Spinal cord (tissue), 10 donors: Measurements from ENCODE around the gene MEF2D. TPM values are rescaled to one million over a fixed set of nuclear protein-coding genes. Genes with fewer than 3 reads are reported as not detected.
A peak's percentile ranks its signal among the peaks of the same experiment; 100 is the strongest.

Source experiments
- DNase-seq, 6 donors: peaks; one replicate each; pipeline versions ENCODE4 v3.0.0 to v3.0.0-alpha.2; 2013 to 2015; ENCODE audit warnings: low spot score in 6 of 6, low read depth in 4 of 6
- H3K27ac ChIP-seq: one replicate; pipeline ENCODE4 v1.5.1; 2013; ENCODE audit warnings: low read depth, low read length, control low read depth
- H3K27me3 ChIP-seq: one replicate; pipeline ENCODE4 v1.6.1; 2013; ENCODE audit warnings: low read length; ENCODE audit not compliant: control insufficient read depth, insufficient read depth
- H3K36me3 ChIP-seq: one replicate; pipeline ENCODE4 v1.6.1; 2013; ENCODE audit warnings: low read length; ENCODE audit not compliant: control insufficient read depth, insufficient read depth
- H3K4me1 ChIP-seq: one replicate; pipeline ENCODE4 v1.6.1; 2013; ENCODE audit warnings: low read length; ENCODE audit not compliant: control insufficient read depth, insufficient read depth
- H3K4me3 ChIP-seq: one replicate; pipeline ENCODE4 v1.5.1; 2013; ENCODE audit warnings: low read depth, low read length, control low read depth
- H3K9me3 ChIP-seq: one replicate; pipeline ENCODE4 v1.6.1; 2013; ENCODE audit warnings: low read length; ENCODE audit not compliant: control insufficient read depth, insufficient read depth
- WGBS: methylation state at CpG from one replicate; pipeline ENCODE4 v1.1.5; 2013; ENCODE audit warnings: missing lambda C conversion rate; ENCODE audit not compliant: insufficient coverage; 5-methylcytosine and 5-hydroxymethylcytosine counted together
- long read RNA-seq, 4 donors: transcript quantifications; one replicate each; lab custom pipeline, GENCODE V29; 2026
- polyA plus RNA-seq, 2 donors: library from polyadenylated mRNA; unstranded; fragments of 120-200 nt; gene quantifications; one replicate each; pipeline ENCODE4 v1.2.1, GENCODE V29; 2013; ENCODE audit not compliant: insufficient read length in 2 of 2
- total RNA-seq, 2 donors: library from RNA; depleted of rRNA in 1 of 2; stranded (reverse); fragments of 120-200 nt in 1 of 2; fragments of >200 nt in 1 of 2; gene quantifications; one replicate each; pipeline versions ENCODE4 v1.2.3 to v1.2.4, GENCODE V29; 2013 to 2014
- donor health status: healthy.

Gene MEF2D
- total RNA-seq (10 to 100 TPM in 1 of 2 donors, 1 to 10 TPM in 1; 5.7 to 13.2 TPM), polyA plus RNA-seq (10 to 100 TPM; 21.8 to 28.9 TPM)
- long read RNA-seq, donor 1, full-length matches to known transcripts, result 2 of 2 reads
- long read RNA-seq, donor 1, partial matches to known transcripts, result 0 of 2 reads
- long read RNA-seq, donor 1, other reads (novel, unspliced or antisense), result 0 of 2 reads
- long read RNA-seq, donor 2, result 0 reads
- long read RNA-seq, donor 3, result 0 reads
- long read RNA-seq, donor 4, partial matches to known transcripts, result 8 of 8 reads
- long read RNA-seq, donor 4, other reads (novel, unspliced or antisense), result 0 of 8 reads

GRCh38 chr1:156500543-156500792 lies at the start of gene MEF2D:
Gene MEF2D, minus strand, starts transcription at chr1:156500775. Its CDS starts 17,483 bp downstream, at chr1:156483292.
- DNase-seq, result no peak
- 0% methylated on average over 26 of the region's 27 CpGs for WGBS

DNA sequence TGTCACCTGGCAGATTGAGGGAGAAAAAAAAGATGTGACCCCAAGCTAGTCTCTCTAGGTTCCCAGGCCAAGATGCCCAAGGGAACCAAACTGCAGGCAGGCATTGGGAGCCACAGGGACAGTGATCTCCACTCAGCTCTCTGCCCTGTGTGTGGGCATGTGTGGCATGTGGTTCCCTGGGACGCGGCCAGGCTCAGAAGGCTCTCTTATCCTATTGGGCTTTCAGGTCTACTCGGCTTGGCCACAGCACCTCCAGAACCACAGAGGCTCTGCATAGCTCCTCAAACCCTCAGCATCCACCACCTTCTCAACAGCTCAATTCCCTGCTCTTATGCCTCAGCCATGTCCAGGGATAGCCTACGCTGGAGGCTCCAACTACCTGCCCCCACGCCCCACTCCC lies 49.8 kb upstream of the MEF2D start:
- Histone ChIP-seq H3K27me3 (no peaks in the 10 kb centered on the region), H3K27ac (no peak overlapping the region), H3K4me3 (no peak overlapping the region), H3K36me3 (peaks cover 8% of the 10 kb centered on the region), H3K4me1 (peaks cover 3% of the 10 kb centered on the region), H3K9me3 (no peaks in the 10 kb centered on the region)
- no peak for DNase-seq
- WGBS, result 84% methylated on average over 4 of the region's 5 CpGs

More at GRCh38 chr1:156500543-156500792, at the start of gene MEF2D:
- H3K27me3 ChIP-seq, result no peaks in the 10 kb centered on the region
- peaks cover 80% of the 10 kb centered on the region for H3K4me1 ChIP-seq
- peak within 1 kb of the TSS; percentile 95 for H3K27ac ChIP-seq
- no peaks in the 10 kb centered on the region for H3K9me3 ChIP-seq
- H3K36me3 ChIP-seq, result peaks cover 8% of the 10 kb centered on the region
- H3K4me3 ChIP-seq, result peak within 1 kb of the TSS; percentile 92

DNA sequence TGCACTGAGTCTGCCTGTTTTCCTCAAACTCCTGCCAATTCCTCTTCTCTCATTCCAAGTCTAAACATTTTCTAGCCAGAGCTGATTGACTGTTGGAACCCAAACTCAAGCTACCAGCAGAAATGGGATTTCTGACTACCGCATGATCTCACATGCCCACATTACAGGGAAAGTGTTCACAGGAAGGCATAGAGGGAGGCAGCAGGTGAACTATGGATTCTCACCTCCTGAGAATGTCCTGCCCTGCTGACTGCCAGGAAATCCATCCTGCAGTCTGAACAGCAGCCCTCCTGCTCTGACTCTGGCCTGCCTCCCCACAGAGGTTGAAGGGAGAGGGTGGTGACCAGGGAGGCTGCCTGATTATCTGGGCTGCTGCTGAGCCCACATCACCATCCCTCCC lies 49.3 kb upstream of the MEF2D start:
- DNase-seq, result no peak
- Histone ChIP-seq H3K4me3 (no peak overlapping the region), H3K9me3 (no peaks in the 10 kb centered on the region), H3K36me3 (peaks cover 8% of the 10 kb centered on the region), H3K27me3 (no peaks in the 10 kb centered on the region), H3K27ac (no peak overlapping the region), H3K4me1 (peaks cover 3% of the 10 kb centered on the region)
- WGBS, result 100% methylated on average over 1 of the region's 1 CpG

GRCh38 chr1:156549390-156549789 lies 48.8 kb upstream of the MEF2D start:
- no peaks in the 10 kb centered on the region for H3K9me3 ChIP-seq
- no peak overlapping the region for H3K27ac ChIP-seq
- no peak for DNase-seq
- H3K4me3 ChIP-seq, result no peak overlapping the region
- WGBS, result 90% methylated on average over 2 of the region's 2 CpGs
- H3K36me3 ChIP-seq, result peaks cover 8% of the 10 kb centered on the region
- no peaks in the 10 kb centered on the region for H3K27me3 ChIP-seq
- peaks cover 3% of the 10 kb centered on the region for H3K4me1 ChIP-seq

DNA sequence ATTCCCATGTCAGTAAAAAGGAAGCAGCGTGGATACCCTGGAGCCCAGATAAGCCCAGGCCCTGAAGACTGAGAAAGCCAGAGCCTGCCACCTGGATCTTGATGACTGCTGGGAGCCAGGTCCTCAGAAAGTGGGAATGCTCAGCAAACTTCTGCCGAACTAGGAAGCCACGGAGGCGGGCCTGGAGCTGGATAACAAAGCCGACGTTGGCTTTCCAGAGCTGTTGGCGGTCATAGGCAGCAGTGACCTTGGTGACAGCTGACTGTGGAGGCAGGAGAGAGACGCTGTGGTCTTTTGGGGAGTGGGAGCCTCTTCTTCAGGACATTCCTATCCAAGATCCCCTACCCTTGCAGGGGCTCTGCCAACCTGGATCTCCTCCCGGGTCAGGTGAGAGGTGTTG lies 47.4 kb upstream of the MEF2D start:
- Histone ChIP-seq H3K36me3 (peaks cover 8% of the 10 kb centered on the region), H3K4me3 (no peak overlapping the region)
- 94% methylated on average over 7 of the region's 9 CpGs for WGBS

DNA sequence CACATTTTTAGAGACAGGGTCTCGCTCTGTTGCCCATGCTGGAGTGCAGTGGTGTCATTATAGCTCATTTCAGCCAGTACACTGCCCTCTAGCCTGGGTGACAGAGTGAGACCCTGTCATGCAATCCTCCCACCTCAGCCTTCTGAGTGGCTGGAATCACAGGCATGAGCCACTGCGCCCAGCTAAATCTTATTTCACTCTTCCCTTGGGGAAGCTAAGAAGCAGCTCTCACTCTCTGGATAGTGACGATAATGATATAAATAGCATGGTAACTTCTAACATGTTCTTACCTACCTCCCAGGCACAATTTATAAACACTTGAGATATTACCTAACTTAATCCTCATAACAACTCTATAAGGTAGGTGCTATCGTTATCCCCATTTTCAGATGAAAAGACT lies 46.9 kb upstream of the MEF2D start:
- no peaks in the 10 kb centered on the region for H3K4me1 ChIP-seq
- no peak overlapping the region for H3K27ac ChIP-seq
- no peak overlapping the region for H3K4me3 ChIP-seq
- no CpG with 5 or more reads among the region's 4 CpGs for WGBS
- H3K9me3 ChIP-seq, result no peaks in the 10 kb centered on the region
- H3K27me3 ChIP-seq, result no peaks in the 10 kb centered on the region
- DNase-seq, result no peak
- peaks cover 8% of the 10 kb centered on the region for H3K36me3 ChIP-seq

More for the DNA sequence above, 47.4 kb upstream of the MEF2D start:
- no peaks in the 10 kb centered on the region for H3K27me3 ChIP-seq
- H3K27ac ChIP-seq, result no peak overlapping the region
- no peaks in the 10 kb centered on the region for H3K9me3 ChIP-seq
- no peaks in the 10 kb centered on the region for H3K4me1 ChIP-seq
- no peak for DNase-seq

GRCh38 chr1:156546267-156546666 lies 45.7 kb upstream of the MEF2D start:
- WGBS, result 100% methylated on average over 1 of the region's 3 CpGs
- Histone ChIP-seq H3K27ac (no peak overlapping the region), H3K36me3 (peaks cover 8% of the 10 kb centered on the region), H3K4me1 (no peaks in the 10 kb centered on the region), H3K4me3 (no peak overlapping the region), H3K27me3 (no peaks in the 10 kb centered on the region), H3K9me3 (no peaks in the 10 kb centered on the region)
- no peak for DNase-seq

- Histone ChIP-seq H3K4me3 (no peak overlapping the region), H3K4me1 (no peaks in the 10 kb centered on the region), H3K27ac (no peak overlapping the region), H3K36me3 (peaks cover 8% of the 10 kb centered on the region), H3K27me3 (no peaks in the 10 kb centered on the region), H3K9me3 (no peaks in the 10 kb centered on the region)
- DNase-seq, result no peak
- 94% methylated on average over 3 of the region's 3 CpGs for WGBS
These were observed 44.1 kb upstream of the MEF2D start for GRCh38 chr1:156544592-156545102.

DNA sequence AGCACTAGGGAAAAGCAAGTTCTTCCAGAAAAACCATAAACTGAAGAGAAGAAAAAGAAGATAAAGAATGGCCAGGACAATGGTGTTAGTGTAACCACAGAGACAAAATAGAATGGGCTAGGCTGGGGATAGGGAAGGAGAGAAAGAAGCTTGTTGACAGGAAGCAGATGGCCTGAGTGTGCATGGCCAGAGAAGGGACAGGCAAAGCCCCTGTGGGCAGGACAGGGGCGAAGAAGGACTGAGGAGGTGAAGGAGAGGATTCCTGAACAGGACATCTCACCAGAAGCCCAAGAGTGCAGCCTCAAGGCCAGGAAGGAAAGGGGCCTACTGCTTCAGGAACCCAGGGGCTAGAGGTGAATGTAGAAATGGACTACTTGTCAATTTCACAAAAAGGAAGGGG lies 42.5 kb upstream of the MEF2D start:
- no peak overlapping the region for H3K4me3 ChIP-seq
- no peak for DNase-seq
- 71% methylated on average over 1 of the region's 1 CpG for WGBS
- H3K4me1 ChIP-seq, result no peaks in the 10 kb centered on the region
- no peak overlapping the region for H3K27ac ChIP-seq
- peaks cover 2% of the 10 kb centered on the region for H3K36me3 ChIP-seq
- H3K9me3 ChIP-seq, result no peaks in the 10 kb centered on the region
- no peaks in the 10 kb centered on the region for H3K27me3 ChIP-seq

- Histone ChIP-seq H3K4me1 (no peaks in the 10 kb centered on the region), H3K4me3 (no peak overlapping the region), H3K9me3 (no peaks in the 10 kb centered on the region), H3K27me3 (no peaks in the 10 kb centered on the region), H3K36me3 (peaks cover 5% of the 10 kb centered on the region), H3K27ac (no peak overlapping the region)
- WGBS, result 100% methylated on average over 1 of the region's 2 CpGs
- DNase-seq, result no peak
These were observed 40.4 kb upstream of the MEF2D start for GRCh38 chr1:156540955-156541354.
